Stimulated activated CD4-positive, alpha-beta T cell treated with anti-CD3 and anti-CD28 coated beads, TNF-alpha, amount 100 ng/mL, for 24 hours (primary cell): ENCODE measurements around the gene EEFSEC.

Source experiments
- DNase-seq, 3 experiments: peaks; one replicate each; pipeline ENCODE4 v3.0.0-alpha.2; 2020; ENCODE audit warnings: low read depth in 3 of 3

The EEFSEC gene

DNA sequence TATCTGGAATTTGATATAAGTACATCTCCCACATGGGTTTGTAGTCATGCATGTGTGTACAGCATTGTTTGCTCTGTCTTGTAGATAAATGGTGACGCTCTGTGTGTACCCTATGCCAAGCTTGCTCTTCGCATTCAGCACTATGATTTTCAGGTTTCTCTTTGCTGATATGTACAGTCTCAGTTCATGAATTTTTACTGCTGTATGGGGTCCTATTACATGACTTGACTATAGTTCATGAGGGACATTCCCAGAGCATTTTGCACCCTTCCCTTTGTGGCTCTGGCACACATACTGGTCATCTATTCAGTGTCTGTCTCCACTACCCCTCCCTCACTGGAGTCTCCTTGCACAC lies 132.7 kb downstream of the EEFSEC start:
- no peak for DNase-seq

DNA sequence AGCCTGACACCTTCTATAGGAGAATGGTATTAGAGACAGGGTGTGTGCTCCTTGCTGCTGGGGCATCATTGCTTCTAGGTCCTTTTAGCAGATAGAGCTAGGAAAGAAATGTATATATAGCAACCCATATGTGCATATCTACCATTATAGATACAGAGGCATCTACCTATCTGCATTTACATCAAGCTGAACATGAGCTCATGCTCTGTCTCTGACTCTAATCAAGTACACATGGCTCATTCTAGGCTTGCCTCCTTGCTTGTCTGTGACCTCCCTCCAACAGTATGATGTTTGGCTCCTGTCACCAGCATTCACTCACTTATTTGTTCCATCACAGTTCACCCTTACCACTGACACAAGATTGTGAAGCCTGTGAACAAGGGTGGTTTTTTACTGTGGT lies 133.4 kb downstream of the EEFSEC start:
- no peak for DNase-seq

- DNase-seq: no peak
Measured at GRCh38 chr3:128287216-128287615, 133.9 kb downstream of the EEFSEC start.

GRCh38 chr3:128289534-128289933 lies 136.3 kb downstream of the EEFSEC start:
- no peak for DNase-seq

DNA sequence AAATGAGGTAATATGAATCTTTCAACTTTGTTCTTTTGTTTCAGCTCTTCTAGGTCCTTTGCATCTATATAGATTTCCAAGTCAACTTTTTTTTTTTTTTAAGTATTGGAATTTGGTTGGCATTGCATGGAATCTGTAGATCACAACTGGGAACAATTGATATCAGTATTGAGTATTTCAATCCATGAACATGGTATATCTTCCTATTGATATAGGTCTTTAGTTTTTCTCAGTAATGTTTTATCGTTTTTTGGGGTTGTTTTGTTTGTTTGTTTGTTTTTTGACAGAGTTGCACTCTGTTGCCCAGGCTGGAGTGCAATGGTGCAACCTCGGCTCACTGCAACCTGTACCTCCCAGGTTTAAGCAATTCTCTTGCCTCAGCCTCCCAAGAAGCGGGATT lies 137.2 kb downstream of the EEFSEC start:
- DNase-seq: no peak

DNA sequence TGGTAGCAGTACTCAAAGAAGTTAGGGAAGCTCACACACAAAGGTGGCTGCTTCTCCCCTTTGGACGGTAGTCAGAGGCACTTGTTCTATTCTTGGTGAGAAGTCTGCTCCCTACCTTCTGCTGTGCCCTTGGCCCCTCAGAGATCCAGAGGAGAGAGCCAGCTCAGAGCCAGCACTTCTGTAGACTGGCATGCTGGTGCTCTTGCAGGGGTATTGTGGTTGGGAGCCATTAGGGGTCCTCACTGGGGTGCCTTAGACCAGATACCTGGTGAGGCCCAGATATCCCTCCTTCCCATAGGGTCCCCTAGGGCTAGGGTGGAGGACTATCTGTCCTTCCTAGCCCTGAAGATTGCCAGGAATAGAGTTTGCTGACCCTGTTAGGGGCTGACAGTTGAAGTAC lies 140.6 kb downstream of the EEFSEC start:
- DNase-seq: no peak

DNA sequence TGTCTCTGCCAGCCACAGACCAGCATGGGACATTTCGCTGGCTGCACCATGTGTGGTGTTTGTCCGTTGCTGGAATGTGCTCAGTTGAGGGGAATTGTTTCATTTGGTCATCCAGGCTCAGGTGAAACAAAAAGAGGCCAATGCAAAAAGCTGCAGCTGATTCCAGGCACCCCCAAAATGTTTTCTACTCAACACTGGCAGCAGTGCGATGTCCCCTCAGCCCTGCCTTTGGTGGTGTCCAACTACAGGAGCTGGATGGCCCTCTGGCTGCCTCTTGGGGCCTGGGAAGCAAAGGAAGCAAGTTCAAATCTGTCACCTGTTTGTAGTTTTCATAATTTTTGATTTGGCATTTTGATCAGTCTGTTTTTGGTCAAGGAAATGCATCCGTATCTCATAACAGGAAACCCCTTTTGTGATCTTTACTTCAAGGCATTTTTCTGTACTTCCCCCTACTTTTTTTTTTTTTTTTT lies 141.8 kb downstream of the EEFSEC start:
- no peak for DNase-seq

DNA sequence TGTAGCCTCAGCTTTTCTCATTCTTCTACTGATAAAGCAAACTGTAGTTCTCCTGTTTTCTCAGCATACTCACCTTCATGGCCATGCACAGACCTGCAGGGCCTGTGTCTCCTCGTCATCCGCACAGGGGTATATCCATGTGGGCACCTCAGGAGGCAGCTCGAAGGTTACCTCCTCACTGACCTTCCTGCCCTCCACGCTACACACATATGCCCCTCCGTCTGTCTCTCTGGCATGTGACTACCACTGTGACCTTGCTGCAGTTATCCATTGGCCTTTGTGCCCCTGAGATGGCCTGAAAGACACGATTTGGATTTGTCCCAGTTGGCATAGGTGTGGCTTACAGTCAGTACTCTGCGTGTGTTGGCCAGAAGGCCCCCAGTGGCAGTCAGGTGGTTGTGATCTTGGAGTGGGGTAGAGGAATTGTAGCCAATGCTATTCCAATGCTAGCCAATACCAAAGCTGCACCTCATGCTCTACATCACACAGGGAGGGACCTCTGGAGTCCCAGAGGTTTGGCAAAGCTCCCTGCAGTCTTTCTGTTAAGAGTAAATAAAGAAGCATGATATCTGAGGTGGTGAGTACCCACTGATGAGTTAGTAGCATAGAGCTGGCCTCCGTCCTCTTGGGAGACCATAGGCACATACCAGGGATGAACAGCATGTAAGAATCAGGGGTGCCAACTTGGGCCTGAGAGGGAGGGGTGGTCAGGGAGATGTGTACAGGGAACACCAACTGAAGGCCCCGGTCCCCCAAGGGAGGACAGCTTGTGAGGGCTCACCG lies 143.4 kb downstream of the EEFSEC start:
- DNase-seq: no peak

GRCh38 chr3:128297401-128298138 lies 144.3 kb downstream of the EEFSEC start:
- no peak for DNase-seq

GRCh38 chr3:128301186-128302023 lies 148.1 kb downstream of the EEFSEC start:
- DNase-seq: no peak

GRCh38 chr3:128306481-128306880 lies 153.2 kb downstream of the EEFSEC start:
- no peak for DNase-seq

- DNase-seq: no peak
Measured at GRCh38 chr3:128307029-128307633, 153.8 kb downstream of the EEFSEC start.

DNA sequence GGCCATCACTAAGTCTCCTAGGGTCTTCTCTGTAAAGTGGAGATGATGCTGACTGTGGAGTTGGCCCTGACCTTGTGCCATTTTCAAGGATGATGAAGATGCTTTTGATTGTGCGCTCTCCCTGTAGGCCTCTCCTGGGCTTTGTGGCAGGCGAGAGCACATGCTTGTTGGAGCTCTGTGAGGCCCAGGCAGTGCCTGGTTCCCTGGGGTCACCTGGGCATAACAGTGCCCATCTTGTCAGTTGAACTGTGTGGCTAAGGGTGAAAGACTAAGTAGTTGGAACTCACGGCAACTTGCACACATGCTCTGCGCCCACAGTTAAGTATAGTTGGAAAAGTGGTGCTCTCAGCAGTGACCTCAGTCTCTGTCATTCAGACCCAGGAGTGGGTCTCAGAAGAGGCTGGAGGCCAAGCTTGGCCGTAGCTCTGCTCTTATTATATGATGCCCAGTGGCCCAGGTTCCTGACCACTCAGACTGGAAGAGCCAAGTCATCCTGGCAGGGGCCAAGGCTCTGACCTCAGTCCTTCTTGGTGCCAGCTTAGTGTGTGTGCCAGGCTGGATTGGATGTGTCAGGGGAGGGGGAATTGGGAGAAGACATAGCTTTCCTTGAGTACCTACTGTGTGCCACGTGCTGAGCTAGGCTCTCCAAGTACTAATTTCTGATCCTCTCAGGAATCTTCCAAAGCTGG lies 154.6 kb downstream of the EEFSEC start:
- no peak for DNase-seq

GRCh38 chr3:128309026-128309425 lies 155.7 kb downstream of the EEFSEC start:
- no peak for DNase-seq

DNA sequence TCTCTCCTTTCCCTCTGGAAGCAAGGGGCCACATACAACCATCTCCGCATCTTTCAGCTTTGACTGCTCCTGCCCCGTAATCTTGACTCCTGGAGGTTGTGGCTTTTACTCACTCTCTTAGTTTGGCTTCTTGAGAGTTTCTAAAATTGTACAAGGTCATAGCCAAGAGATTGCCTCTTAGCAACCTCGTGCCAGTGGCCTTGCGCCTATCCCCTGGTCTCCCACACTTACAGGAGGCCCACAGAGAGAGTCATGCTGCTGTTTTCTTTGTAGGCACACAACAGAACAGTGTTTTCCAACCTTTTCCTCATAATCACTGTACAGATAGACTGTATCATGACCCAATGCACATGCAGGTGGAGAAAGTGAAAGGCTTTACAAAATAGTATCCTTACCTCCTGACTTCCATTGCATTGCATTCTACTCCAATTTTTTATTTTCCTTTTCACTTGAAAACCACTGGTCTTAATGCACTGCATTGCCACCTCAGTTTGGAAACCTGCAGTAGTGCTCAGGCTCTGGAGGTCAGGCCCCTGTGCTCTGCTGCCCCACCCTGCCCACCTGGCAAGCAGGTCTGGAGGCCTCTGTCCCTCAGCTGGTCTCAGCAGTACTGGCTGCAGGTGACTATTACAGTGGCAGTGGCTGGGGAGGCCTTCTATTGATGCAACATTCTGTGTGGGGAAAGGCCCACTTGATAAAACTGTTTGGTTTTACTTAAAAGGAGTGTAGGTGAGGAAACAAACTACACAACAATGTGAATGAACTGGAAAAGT lies 157.2 kb downstream of the EEFSEC start:
- no peak for DNase-seq

GRCh38 chr3:128311441-128311844 lies 158.2 kb downstream of the EEFSEC start:
- DNase-seq: no peak

GRCh38 chr3:128312271-128312670 lies 159.0 kb downstream of the EEFSEC start:
- no peak for DNase-seq

- no peak for DNase-seq
Measured at GRCh38 chr3:128313071-128313725, 159.9 kb downstream of the EEFSEC start.

DNA sequence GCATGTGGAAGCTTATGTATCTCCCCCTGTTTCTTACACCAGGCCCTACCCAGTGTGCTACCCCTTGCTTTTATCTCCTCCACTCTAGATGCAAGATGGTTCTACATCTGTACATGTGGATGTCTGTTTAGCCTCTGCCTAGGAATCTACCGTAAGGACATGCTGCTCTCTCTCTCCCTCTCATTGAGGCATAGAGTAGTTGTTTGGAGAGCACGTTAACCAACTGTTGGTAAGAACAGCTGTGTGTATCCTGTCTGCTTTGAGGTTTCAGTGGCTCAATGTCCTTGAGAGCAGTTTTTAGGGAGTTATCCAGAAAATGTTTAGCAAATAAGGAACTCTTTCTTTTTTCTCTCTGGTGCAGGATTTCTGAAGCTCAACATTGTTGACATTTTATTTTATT lies 160.7 kb downstream of the EEFSEC start:
- no peak for DNase-seq

- no peak for DNase-seq
Measured at GRCh38 chr3:128315313-128315712, 162.0 kb downstream of the EEFSEC start.
